Stimulated activated CD4-positive, alpha-beta T cell treated with anti-CD3 and anti-CD28 coated beads, TNF-alpha, amount 100 ng/mL, for 4 hours (primary cell): ENCODE results near the gene RNASEL.
"Not testable (repeated sequence)": the region's sequence is repeated elsewhere in the genome, so short reads cannot be mapped to it uniquely, and the experiment has no call there.

Experiments
- DNase-seq, 3 experiments: peaks; one replicate each; pipeline ENCODE4 v3.0.0-alpha.2; 2020; ENCODE audit warnings: low read depth in 3 of 3

RNASEL gene

GRCh38 chr1:182561456-182561855 lies 27.6 kb downstream of the RNASEL start:
- no peak for DNase-seq

- no peak for DNase-seq
Observed at GRCh38 chr1:182560392-182560984, 28.6 kb downstream of the RNASEL start.

DNA sequence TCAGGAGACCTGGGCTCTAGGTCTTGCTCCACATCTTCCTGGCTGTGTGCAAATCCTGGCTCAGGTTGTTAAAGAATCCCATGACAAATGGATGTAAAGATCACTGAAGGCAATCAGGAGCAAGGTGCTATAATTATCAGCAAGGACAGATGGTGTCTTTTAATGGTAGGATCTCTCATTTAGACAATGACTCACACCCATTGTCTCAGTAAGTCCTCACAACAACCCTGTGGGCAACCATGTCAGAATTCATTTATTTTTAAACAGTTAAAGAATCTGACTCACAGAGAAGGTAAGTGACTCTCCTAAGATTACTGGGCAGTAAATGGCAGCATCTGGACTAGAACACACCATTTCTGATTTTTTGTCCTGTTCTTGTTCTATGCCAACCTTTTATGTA lies 32.8 kb downstream of the RNASEL start:
- no peak for DNase-seq

DNA sequence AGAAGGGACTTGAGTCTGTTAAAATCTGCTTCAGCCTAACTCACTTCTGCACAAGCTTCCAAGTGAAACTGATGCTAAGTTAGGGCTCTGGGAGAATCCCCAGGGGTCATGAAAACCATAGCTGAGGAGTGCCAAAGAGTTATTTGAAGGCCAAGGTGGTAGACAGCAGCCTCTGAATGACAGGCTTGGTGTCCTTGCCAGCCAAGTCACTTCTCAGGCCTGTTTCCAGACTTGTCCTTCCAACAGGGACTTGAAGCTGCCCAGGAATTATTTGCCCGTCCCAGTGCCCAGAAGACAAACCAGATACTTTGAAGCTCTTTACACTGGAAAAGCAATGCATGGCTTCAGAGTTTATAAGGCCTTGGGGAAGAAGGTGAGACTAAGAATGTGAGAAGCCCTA lies 33.6 kb downstream of the RNASEL start:
- no peak for DNase-seq

GRCh38 chr1:182552527-182552926 lies 36.5 kb downstream of the RNASEL start:
- no peak for DNase-seq

- DNase-seq, result no peak
Observed at GRCh38 chr1:182549811-182550210, 39.2 kb downstream of the RNASEL start.

GRCh38 chr1:182549346-182549745 lies 39.7 kb downstream of the RNASEL start:
- DNase-seq, result no peak

DNA sequence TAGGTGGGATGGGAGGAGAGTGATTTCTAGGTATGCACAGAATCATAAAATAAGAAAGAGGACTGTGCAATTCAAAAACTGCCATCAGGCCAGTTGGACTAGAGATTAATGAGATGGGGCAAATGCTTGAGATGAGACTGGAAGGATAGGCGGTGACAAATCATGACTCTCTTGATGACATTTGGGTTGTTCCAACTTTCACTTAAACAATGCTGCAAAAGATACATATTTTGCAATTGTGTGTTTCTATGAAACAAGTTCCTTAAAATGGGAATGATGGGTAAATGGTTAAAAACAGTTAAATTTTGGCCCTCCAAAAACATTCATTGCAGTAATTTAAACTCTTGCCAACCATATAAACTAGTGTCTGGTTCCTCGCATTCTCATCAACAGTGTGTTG lies 55.2 kb downstream of the RNASEL start:
- no peak for DNase-seq

DNA sequence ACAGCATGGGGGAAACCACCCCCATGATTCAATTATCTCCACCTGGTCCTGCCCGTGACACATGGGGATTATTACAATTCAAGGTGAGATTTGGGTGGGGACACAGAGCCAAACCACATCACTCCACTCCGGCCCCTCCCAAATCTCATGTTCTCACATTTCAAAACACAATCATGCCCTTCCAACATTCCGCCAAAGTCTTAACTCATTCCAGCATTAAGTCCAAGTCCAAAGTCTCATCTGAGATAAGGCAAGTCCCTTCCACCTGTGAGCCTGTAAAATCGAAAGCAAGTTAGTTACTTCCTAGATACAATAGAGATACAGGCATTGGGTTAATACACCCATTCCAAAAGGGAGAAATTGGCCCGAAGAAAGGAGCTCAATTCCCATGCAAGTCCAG lies 60.9 kb downstream of the RNASEL start:
- DNase-seq, result not testable (repeated sequence)

- DNase-seq, result no peak
Observed at GRCh38 chr1:182527680-182528079, 61.4 kb downstream of the RNASEL start.

DNA sequence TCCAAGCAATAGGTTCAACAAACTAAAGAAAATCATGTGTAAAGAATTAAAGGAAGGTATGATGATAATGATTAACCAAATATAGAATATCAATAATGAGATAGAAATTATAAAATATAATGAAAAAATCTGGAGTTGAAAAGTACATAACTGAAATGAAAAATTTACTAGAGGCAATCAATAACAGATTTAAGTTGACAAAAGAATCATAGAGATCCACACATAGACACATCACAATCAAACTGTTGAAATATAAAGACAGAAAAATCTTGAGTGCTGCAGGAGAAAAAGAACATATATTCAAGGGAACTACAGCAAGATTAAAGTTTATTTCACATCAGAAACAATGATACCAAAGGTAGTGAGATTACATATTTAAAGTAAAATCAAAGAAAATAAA lies 63.7 kb downstream of the RNASEL start:
- DNase-seq, result no peak
